ENCODE measurements around the gene CMPK1. TPM values are rescaled to one million over a fixed set of nuclear protein-coding genes. Genes with fewer than 3 reads are reported as not detected.
A peak's percentile ranks its signal among the peaks of the same experiment; 100 is the strongest.

CMPK1 gene
- total and polyA plus RNA-seq, 11 donors: 37.0 to 88.7 (median 72.5) TPM

GRCh38 chr1:47415728-47416318 is 82.2 kb downstream of the CMPK1 start, which contains the start of gene FOXE3:
FOXE3 (plus strand) TSS chr1:47416285; CDS start chr1:47416316, 31 bp downstream.
- TF ChIP-seq POLR2A (IDR thresholded peaks at IDR 0.05) (no peak), CTCF (IDR thresholded peaks at IDR 0.05) (no peak)
- intact Hi-C loops (cut with DNase I): no loop called here
- H3K36me3 ChIP-seq: no peaks in the 10 kb centered on the region
- H3K9me3 ChIP-seq: no peaks in the 10 kb centered on the region
- ATAC-seq (no peak), DNase-seq (no peak)
- peaks cover 15 to 62% (median 38%) of the 10 kb centered on the region in 9 donors for H3K27me3 ChIP-seq
- H3K4me1 ChIP-seq: peaks cover 0 to 9% (median 0%) of the 10 kb centered on the region in 12 donors
- WGBS, 4 donors: 19 to 28% (median 20%) methylated on average over 13 to 21 of the region's 21 CpGs
- H3K4me3 ChIP-seq: peak within 1 kb of the TSS in 6 of 12 donors; percentile 20 to 43 (median 30)
- no peak within 1 kb of the TSS for H3K27ac ChIP-seq

GRCh38 chr1:47416319-47417169 is 83.0 kb downstream of the CMPK1 start:
- Histone ChIP-seq H3K9me3 (no peaks in the 10 kb centered on the region), H3K27ac (no peak overlapping the region), H3K27me3 (peaks cover 15 to 62% (median 40%) of the 10 kb centered on the region in 9 donors), H3K36me3 (no peaks in the 10 kb centered on the region), H3K4me3 (peak overlapping the region in 6 of 12 donors; percentile 20 to 43 (median 30)), H3K4me1 (peaks cover 0 to 9% (median 0%) of the 10 kb centered on the region in 12 donors)
- intact Hi-C loops (cut with DNase I): no loop called here
- DNase-seq (no peak), ATAC-seq (no peak)
- TF ChIP-seq CTCF (IDR thresholded peaks at IDR 0.05): no peak
- TF ChIP-seq POLR2A (IDR thresholded peaks at IDR 0.05): no peak
- 1 to 2% (median 2%) methylated on average over 35 to 134 of the region's 134 CpGs for WGBS, 4 donors

GRCh38 chr1:47417170-47418044 is 83.8 kb downstream of the CMPK1 start:
- DNase-seq: no peak
- H3K36me3 ChIP-seq: no peaks in the 10 kb centered on the region
- H3K4me1 ChIP-seq: peaks cover 0 to 9% (median 0%) of the 10 kb centered on the region in 12 donors
- TF ChIP-seq CTCF (IDR thresholded peaks at IDR 0.05): no peak
- intact Hi-C loops (cut with DNase I): no loop called here
- H3K27ac ChIP-seq: no peak overlapping the region
- peaks cover 15 to 65% (median 41%) of the 10 kb centered on the region in 9 donors for H3K27me3 ChIP-seq
- H3K4me3 ChIP-seq: peak overlapping the region in 1 of 12 donors; percentile 37
- H3K9me3 ChIP-seq: no peaks in the 10 kb centered on the region
- WGBS, 4 donors: 23 to 43% (median 25%) methylated on average over 25 to 39 of the region's 39 CpGs
- no peak for ATAC-seq

Measured in heart left ventricle (tissue), 16 donors.